Measurements from ENCODE around the gene OR4A5.
"Not testable (repeated sequence)": the region's sequence is repeated elsewhere in the genome, so short reads cannot be mapped to it uniquely, and the experiment has no call there.

Gene OR4A5, protein sequence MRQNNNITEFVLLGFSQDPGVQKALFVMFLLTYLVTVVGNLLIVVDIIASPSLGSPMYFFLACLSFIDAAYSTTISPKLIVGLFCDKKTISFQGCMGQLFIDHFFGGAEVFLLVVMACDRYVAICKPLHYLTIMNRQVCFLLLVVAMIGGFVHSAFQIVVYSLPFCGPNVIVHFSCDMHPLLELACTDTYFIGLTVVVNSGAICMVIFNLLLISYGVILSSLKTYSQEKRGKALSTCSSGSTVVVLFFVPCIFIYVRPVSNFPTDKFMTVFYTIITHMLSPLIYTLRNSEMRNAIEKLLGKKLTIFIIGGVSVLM

GRCh38 chr11:54706532-54706931 lies at the start of gene OR4A5:
Gene OR4A5, plus strand, starts transcription at chr11:54706832. Its CDS starts 53 bp downstream, at chr11:54706885.
- not testable (repeated sequence) for H3K4me3 ChIP-seq (ENCODE audit: insufficient read depth, low read length, poor library complexity, severe bottlenecking); H3K27me3 ChIP-seq (ENCODE audit: low read length); H3K4me2 ChIP-seq (ENCODE audit: low read depth, low read length, poor library complexity, severe bottlenecking); H3K79me2 ChIP-seq (ENCODE audit: insufficient read depth, low read length); H3K36me3 ChIP-seq (ENCODE audit: low read length); H3K9me2 ChIP-seq (replicated peaks; ENCODE audit: insufficient read depth, low read length); H2AFZ ChIP-seq (ENCODE audit: low read depth, low read length, severe bottlenecking); H3K9me3 ChIP-seq (ENCODE audit: insufficient read depth, low read length); H3F3A ChIP-seq (ENCODE audit: insufficient read depth); H4K20me1 ChIP-seq (ENCODE audit: low read depth, low read length); H3K27ac ChIP-seq (ENCODE audit: low read depth, low read length); H3K9ac ChIP-seq (ENCODE audit: low read length)

- H3K4me3 ChIP-seq (ENCODE audit: insufficient read depth, low read length, poor library complexity, severe bottlenecking); H3K9me3 ChIP-seq (ENCODE audit: insufficient read depth, low read length); H4K20me1 ChIP-seq (ENCODE audit: low read depth, low read length); H3K79me2 ChIP-seq (ENCODE audit: insufficient read depth, low read length); H3K4me2 ChIP-seq (ENCODE audit: low read depth, low read length, poor library complexity, severe bottlenecking); H3K36me3 ChIP-seq (ENCODE audit: low read length); H3F3A ChIP-seq (ENCODE audit: insufficient read depth); H3K9me2 ChIP-seq (replicated peaks; ENCODE audit: insufficient read depth, low read length); H3K9ac ChIP-seq (ENCODE audit: low read length); H3K27me3 ChIP-seq (ENCODE audit: low read length); H3K27ac ChIP-seq (ENCODE audit: low read depth, low read length); H2AFZ ChIP-seq (ENCODE audit: low read depth, low read length, severe bottlenecking): not testable (repeated sequence)
These were observed 13.5 kb downstream of the OR4A5 start for GRCh38 chr11:54720094-54720493.
